HG02798 (cell line): Measurements from ENCODE around the gene MOV10.

Experiments used
- ATAC-seq: cut with Tn5 transposase; IDR thresholded peaks from one replicate; pipeline ENCODE4 v1.9.1; 2021; ENCODE audit warnings: mild to moderate bottlenecking; ENCODE audit not compliant: unreplicated experiment, poor library complexity

The MOV10 gene

GRCh38 chr1:112697781-112698201 lies 23.3 kb downstream of the MOV10 start:
- no peak for ATAC-seq

- ATAC-seq, result no peak
These were observed 24.2 kb downstream of the MOV10 start for GRCh38 chr1:112698366-112699310.

- no peak for ATAC-seq
These were observed 25.1 kb downstream of the MOV10 start for GRCh38 chr1:112699425-112700144.

GRCh38 chr1:112700290-112701226 lies 26.1 kb downstream of the MOV10 start:
- ATAC-seq, result peak; percentile 41

GRCh38 chr1:112701227-112702066 lies 27.0 kb downstream of the MOV10 start:
- no peak for ATAC-seq

- no peak for ATAC-seq
These were observed 27.6 kb downstream of the MOV10 start for GRCh38 chr1:112702067-112702395.

- no peak for ATAC-seq
These were observed 28.2 kb downstream of the MOV10 start for GRCh38 chr1:112702420-112703261.

GRCh38 chr1:112703706-112704105 lies 29.2 kb downstream of the MOV10 start:
- ATAC-seq, result no peak

- peak; percentile 0 for ATAC-seq
These were observed 30.0 kb downstream of the MOV10 start for GRCh38 chr1:112704391-112704933.

- ATAC-seq, result peak; percentile 56
These were observed 30.6 kb downstream of the MOV10 start for GRCh38 chr1:112704934-112705627.

GRCh38 chr1:112706505-112707220 lies 32.2 kb downstream of the MOV10 start, which contains the start of gene RHOC:
RHOC (minus strand) TSS chr1:112707127; CDS start chr1:112703799, 3,328 bp downstream.
- ATAC-seq, result peak; percentile 79

- ATAC-seq, result peak; percentile 74
These were observed 33.0 kb downstream of the MOV10 start for GRCh38 chr1:112707221-112708001.

GRCh38 chr1:112708002-112708448 lies 33.6 kb downstream of the MOV10 start:
- no peak for ATAC-seq

GRCh38 chr1:112708489-112708888 lies 34.0 kb downstream of the MOV10 start:
- no peak for ATAC-seq

GRCh38 chr1:112710159-112710558 lies 35.7 kb downstream of the MOV10 start:
- ATAC-seq, result no peak

- no peak for ATAC-seq
These were observed 36.1 kb downstream of the MOV10 start for GRCh38 chr1:112710586-112710985.
